Hematopoietic multipotent progenitor cell treated with erythropoietin and hydrocortisone succinate and interleukin-3 and kit ligand, for 8 days (in vitro differentiated cells): Measurements from ENCODE around the gene GARS1.
A peak's percentile ranks its signal among the peaks of the same experiment; 100 is the strongest.

Experiments
- DNase-seq: peaks from one replicate; pipeline ENCODE4 v3.0.0-alpha.2; 2015

Gene GARS1

GRCh38 chr7:30658479-30659074 is 63.9 kb downstream of the GARS1 start:
- DNase-seq, result no peak

GRCh38 chr7:30659312-30659711 is 64.6 kb downstream of the GARS1 start:
- no peak for DNase-seq

DNA sequence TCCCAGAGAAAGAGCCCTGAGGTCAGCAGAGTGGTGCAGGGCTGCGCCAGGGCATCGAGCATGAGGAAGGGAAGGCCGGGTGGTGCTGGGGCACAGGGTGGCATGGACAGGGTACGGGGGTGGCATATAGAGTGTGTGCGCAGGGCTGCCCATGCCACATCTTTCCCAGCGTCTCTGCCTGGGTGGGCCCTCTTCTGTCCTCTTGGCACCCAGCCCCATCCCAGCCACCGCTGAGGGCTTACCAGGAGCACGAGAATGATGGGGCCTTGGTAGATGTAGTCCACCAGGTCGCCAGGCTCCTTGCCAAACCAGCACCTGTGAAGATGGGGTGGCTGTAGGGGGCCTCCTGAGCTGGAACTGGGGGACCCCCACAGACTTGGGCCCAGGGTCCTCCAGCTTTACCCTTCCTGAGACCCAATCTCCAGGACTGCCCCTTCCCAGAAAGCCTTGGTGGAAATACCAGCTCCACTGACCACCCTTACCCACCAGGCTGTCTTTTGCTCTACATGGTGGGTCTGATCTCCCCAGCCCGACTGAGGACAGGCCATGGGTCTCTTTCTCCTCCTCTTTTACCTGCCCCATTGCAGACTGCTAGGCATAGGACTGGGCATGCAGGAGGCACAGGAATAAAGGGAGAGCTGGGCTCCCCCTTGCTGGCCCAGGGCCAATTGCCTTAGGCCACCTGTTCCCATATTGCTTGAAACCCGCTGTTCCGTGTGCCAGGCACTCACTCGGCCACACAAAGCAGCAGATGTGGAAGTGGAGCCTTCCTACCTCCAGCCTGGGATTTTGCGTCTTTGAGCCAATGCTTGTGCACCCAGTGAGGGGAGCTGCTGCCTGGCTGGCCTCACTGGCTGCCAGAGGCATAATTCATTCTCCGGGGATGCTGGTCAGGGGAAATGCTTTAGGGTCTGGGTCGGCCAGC is 65.9 kb downstream of the GARS1 start:
- DNase-seq, result no peak

DNA sequence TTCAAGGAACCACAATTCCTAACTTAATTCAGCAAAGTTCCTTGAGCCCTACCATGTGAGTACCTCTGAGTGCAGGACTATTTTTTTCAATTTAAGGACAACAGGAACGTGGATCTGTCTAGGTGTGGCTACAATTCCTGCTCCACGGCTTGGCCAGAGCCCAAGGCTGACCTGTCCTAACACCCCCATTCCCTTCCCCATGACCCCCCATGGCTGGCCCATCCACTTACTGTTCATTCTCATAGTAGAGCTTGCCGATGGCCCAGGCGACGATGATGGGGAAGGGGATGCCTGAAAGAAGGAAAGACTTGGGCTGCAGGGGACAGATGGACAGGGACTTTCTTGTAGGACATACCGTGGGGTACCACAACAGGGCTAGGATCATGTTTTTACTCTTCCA is 67.2 kb downstream of the GARS1 start:
- DNase-seq, result no peak

- no peak for DNase-seq
Observed at GRCh38 chr7:30662431-30662939, 67.8 kb downstream of the GARS1 start.

DNA sequence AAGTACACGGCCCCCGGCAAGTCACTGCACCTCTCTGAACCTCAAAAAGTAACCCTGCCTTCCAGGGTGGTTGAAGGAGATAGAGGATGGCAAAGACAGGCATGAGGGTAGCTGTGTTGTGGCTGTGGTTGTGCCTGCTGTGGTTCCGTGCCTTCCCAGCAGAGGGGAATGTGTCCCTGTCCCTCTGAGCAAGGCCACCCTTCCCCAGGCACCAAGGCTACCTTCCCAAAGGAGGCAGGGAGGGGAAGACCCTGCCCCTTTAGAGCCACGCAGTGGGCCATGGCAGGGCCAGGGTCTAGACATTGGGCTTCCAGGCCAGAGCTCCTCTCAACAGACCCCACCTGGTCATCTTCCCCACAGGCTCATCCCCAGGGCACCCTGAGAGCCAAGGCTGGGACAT is 68.7 kb downstream of the GARS1 start:
- DNase-seq, result no peak

GRCh38 chr7:30664184-30664885 is 69.7 kb downstream of the GARS1 start:
- DNase-seq, result no peak

DNA sequence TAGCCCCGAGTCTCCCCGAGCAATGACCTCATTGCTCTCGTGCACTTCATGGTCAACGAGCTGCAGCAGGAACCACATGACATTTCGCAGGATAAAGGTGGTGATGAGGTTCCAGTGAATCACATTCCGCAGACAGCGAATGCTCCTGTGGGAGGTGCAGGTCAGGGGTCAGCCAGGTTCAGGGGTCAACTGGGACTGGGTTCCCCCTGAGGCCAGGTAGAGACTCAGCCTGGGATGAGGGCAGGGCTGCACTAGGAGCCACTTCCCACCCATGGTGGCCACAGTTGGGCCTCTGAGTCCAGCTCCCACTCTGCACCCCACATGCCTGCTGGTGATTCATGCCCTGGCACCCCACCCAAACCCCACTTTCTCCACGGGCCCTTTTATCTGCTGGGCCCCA is 70.4 kb downstream of the GARS1 start:
- no peak for DNase-seq

- no peak for DNase-seq
Observed at GRCh38 chr7:30665449-30665848, 70.8 kb downstream of the GARS1 start.

DNA sequence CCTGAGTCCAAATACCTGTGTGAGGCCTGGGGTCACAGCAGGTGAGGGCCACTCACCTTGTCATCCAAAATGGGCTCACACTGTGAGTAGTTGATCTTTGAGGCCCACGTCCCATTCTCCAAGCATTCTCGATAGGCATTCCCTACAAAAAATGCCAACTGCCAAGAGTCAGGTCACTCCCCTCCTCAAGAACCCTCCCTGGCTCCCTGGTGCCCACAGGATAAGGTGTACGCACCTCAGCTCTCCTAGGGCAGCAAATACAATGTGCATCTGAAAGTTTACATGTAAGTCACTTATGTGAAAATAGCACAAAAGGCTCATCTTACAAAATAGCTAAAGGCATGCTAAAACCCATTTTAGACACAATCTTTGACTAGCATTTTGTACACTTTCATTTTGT is 72.5 kb downstream of the GARS1 start:
- DNase-seq, result no peak

DNA sequence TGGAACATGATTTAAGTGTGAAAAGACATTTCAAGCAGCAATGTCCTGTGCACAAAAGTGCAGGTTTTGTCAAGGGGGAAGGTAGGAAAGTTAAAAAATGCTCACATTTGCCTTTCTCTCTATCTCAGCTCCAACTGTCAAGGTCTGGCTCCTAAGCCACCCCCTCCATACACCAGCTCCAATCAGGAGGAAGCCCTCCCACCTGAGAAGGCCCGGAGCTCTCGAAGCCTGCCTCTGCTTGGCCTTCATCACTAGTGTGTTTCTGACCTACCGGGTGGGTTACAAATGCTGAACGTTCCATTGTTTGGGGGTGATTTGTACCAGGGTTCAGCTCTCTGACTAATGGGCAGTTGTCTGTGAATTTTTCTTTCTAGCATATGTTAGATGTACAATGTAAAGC is 73.4 kb downstream of the GARS1 start:
- no peak for DNase-seq

DNA sequence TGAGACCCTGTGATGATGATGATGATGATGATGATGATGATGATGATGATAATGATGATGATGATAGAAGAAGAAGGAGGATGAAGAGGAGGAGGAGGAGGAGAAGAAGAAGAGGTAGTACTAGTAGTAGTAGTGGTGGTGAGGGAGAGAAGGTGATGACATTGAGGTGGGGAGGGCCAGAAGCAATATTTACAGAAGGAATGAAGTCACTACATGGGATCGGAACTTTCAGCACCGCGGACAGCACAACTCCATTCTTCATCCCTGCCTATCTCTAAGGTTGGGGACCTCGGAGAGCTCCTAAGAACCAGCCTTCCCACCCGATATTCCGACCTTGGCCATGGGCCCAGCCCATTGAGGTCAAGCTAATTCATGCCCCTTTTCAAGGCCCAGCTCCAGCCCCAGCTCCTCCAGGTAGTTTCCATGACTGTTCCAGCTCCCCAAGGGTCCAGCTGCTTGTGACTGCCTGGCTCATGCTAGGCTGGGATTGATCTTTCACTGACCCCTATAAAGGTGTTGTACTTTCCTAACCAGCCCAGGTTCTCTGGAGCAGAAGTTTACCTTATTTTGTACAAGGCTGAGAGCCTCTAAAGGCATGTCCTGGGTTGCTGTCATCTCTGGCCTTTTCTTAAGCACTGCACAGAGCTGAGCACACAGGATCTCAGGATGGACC is 77.3 kb downstream of the GARS1 start:
- DNase-seq, result peak; percentile 62

DNA sequence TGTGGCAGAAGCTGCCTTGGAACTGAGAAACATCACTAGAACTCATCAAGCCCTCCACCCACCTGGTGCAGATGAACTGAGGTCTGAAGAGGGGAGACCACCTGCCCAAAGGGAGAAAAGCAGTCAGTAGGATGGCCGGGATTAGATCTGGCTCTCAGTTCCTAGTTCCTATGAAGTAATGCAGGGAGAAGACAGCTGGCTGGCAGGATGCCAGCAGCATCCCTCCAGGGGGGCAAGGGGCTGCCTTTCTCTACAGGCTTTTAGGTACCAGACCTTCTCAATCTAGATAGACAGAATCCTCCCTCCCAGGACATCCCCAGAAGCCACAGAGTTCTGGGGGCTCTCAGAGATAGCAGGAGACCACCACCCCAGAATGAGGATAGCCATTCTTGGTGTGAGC is 79.7 kb downstream of the GARS1 start:
- DNase-seq, result no peak

GRCh38 chr7:30674876-30675275 is 80.2 kb downstream of the GARS1 start:
- no peak for DNase-seq

DNA sequence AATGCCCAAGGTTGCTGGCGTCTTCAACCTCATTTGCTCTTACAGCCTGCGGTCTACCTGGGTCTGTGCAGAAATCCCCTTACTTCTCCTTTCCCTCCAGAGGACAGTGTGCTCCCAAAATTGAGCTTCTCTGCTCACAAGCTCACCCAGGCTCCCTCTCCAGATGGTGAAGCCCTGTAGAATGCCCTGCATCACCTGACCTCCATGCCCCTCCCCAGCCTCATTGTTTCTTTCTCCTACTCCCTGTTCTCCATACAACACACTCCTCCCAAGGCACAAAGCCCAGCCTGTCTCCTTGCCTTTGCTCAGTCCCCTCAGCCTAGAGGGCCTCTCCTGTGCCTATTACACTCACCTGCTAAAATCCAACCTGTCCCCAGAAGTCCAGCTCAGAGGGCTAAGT is 84.1 kb downstream of the GARS1 start:
- DNase-seq, result no peak

- DNase-seq, result no peak
Observed at GRCh38 chr7:30679664-30680063, 85.0 kb downstream of the GARS1 start.

DNA sequence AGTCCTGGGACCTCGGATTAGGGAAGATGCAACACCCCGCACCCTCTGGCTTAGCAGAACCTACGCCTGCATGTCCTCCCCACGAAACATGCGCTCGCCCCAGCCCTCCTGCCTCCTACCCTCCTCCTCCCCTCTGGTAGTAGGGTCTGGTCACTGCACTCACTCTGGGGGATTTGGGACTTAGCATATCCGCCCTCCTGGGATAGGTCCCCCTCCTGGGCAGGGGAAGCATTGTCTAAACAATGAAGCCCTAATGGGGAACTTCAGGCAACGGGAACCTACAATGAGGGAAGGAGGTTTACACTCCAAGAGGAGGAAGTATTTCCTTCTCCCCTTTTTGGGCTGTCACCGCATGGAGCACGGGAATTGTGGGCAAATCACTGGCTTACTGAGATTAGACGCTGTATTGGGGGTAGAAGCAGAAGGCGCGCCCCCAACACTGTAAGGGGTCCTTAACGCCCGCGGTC is 86.7 kb downstream of the GARS1 start:
- DNase-seq, result no peak

DNA sequence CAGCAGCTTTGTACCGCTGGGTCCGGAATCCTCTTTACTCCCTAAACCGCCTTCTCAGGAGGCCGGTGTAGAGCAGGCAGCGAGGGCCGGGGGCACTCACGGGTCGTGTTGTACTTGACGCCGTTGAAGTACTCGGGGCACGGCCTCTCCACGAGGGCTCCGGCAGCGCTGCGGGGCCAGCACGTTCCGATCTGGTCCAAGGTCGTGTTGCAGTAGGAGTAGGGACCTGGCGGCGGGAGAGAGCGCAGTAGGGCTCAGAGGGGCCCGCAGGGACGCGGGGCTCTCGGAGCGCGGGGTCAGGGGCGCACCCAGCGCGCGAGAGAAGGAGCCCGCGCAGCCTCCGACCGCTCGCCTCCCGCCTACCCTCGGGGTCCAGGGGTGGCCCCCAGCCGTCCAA is 87.1 kb downstream of the GARS1 start:
- DNase-seq, result no peak

- DNase-seq, result no peak
Observed at GRCh38 chr7:30682212-30683083, 87.8 kb downstream of the GARS1 start, which contains the start of gene CRHR2. Gene CRHR2 (minus strand): TSS chr7:30682456. CDS start chr7:30682280, 176 bp downstream.

GRCh38 chr7:30683306-30683705 is 88.6 kb downstream of the GARS1 start:
- no peak for DNase-seq
